Measurements from ENCODE around the gene KAZN.

DNA sequence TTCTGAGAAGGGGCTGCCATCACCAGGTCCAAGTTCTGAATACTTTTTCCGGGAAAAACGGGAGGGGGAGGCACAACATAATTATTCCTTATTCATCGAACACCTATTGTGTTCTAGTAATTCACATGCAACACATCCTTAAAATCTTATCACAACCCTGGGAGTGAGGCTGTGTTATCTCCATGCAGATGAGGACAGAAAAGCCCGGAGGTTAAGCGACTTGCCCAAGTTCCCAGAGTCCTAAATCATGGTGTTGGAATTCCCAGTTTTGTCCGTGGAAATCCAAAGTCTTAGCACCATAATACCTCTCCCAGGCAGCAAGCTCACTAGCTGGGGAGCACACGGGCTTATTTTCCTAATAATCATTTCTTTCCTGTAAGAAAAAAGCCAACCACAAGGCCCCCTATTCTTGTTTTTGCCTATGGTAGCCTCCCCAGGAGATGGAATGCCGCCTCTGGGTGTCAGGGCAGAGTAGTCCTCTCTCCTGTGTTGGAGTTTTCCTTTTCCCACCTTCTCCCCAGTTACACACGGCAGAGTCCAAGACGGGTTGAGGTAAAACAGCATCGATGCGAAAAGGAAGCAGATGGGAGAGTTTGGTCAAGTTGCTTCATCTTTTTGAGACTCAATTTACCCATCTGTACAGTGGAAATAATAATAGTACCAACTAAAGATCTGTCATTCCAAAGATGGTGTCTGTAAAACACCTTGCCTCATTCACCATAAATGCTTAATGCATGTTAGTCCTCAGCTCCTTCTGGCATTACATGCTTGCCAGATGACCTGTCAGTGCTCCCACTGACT, 327.1 kb downstream of the KAZN start:
- TF ChIP-seq TCF12 (IDR thresholded peaks at IDR 0.05; ENCODE audit: low read depth, low read length): no peak
- no peak for TF ChIP-seq POLR2AphosphoS5 (IDR thresholded peaks at IDR 0.05; ENCODE audit: low read depth, low read length)
- no peak for TF ChIP-seq GABPA (IDR thresholded peaks at IDR 0.05; ENCODE audit: borderline replicate concordance, insufficient read depth, low read length)
- no peak for TF ChIP-seq NANOG (IDR thresholded peaks at IDR 0.05; ENCODE audit: insufficient read depth, low read depth, low read length, poor library complexity, severe bottlenecking)
